Superior temporal gyrus (tissue), 1 donor: ENCODE results near the gene OBP2A.
"Not testable (repeated sequence)": the region's sequence is repeated elsewhere in the genome, so short reads cannot be mapped to it uniquely, and the experiment has no call there.

Experiments
- DNase-seq: peaks from one replicate; pipeline ENCODE4 v3.0.0-alpha.2; 2016; ENCODE audit errors: extremely low spot score

OBP2A gene

DNA sequence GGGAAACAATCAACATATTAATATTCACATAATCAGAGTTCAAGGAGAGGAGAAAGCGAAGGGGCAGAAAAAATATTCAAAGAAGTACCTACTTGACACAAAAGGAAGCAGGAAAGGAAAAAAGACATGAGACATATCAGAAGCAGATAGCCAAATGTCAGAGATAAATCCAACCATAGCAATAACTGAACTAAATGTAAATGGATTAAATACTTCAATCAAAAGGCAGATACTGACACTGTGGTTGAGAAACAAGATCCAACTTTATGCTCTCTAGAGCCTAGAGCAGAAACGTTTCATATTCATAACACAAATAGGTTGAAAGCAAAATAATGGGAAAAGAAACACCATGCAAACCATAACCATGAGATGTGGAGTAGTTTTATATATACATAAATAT is 36.5 kb upstream of the OBP2A start:
- DNase-seq, result no peak

DNA sequence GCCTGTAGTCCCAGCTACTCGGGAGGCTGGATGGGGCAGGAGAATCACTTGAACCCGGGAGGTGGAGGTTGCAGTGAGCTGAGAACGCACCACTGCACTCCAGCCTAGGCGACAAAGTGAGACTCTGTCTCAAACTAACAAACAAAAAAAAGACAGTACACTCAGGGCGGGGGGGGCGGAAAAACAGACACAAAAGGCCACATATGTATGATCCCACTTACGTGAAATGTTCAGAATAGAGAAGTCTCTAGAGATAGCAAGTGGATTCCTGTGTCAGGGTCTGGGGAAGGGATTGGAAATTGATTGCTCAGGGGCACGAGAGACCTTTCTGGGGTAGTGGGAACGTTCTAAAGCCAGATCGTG is 33.7 kb upstream of the OBP2A start:
- no peak for DNase-seq

DNA sequence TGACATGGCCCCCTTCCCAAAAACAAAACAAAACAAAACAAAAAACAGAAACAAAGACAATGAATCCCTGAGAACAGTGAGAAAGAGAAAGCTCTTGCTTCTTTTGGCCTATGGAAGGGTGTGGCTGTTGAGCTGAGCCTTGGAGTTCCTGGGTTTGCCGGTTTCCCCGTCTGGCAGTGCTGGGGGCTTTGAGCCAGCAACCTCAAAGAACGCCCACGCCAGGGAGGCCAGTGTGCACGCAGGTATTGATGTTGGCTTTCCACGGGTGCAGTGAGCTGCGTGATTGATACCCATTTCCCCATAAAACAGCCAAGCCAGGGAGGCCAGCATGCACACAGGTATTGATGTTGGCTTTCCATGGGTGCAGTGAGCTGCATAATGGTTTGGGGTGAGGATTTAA is 33.0 kb upstream of the OBP2A start:
- no peak for DNase-seq

DNA sequence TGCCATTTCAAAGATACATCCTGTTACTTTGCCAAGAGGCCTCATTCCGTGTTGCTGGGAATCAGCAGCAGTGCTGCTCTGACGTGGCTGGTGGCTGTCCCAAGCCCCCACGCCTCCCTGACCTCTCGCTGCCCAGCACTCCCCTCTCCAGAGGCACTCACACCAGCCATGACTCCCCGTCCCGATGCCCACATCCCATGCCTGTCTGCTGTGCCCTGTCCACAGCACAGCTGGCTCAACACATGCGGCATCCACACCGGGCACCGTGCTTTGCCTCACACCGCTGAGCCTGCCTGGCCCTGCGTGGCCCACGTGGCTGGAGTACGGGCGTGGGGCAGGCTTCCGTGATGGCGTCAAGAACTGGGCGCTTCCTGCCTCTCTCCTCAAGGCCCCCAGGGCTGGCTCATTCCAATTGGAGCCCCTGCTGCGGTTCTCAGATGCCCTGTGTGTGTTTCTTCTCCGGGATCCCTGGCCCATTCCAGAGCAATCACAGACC is 32.5 kb upstream of the OBP2A start:
- no peak for DNase-seq

DNA sequence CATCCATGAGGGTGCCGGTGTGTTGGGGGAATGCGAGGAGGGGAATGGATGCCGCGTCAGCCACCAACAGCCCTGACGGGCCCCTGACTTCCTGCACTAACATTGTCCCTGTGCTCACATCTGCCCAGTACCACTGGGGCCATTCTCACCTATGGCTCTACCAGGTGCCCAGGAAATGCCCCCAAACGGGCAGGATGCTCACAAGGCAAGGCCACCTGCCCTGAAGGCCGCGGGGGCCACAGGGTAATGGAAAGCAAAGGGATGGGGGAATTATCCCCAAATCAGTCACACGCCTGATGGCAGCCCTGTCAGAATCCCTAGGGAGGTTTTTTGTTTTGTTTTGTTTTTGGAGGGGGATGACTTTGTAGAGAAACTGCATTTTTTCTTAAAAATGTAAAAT is 32.0 kb upstream of the OBP2A start:
- not testable (repeated sequence) for DNase-seq

DNA sequence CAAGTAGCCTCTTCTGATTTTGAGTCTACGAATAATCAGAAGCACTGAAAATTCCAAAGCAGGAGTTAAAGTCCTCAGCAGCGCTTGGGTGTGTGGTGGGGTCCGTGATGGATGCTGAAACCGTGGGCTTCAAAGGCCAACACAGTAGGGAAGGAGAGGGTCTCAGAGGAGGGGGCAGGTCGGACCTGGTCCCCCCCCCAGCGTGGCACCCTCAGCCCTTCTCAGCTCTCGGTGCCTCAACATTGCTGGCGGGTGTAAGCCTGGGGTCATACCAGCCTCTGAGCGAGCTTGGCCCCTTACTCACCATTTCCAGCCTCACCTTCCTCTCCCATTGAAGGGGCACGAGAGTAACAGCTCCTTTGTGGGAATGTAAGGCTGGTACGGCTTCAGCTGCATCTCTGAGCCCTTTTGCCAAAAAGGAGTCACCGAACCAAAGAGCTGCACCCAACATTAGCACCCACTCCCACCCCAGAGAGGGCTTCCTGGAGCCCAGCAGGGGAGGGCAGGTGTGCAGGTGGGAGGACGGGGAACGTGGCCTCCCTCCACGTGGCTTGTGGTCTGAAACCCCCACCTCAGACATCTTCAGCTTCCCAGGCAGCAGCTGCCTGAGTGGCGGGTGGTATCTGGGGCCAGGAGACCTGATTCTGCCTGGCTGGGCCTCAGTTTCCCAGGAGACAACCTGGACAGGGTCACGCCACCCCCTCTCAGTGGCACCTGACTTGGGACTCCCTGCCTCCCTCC is 31.4 kb upstream of the OBP2A start:
- no peak for DNase-seq

DNA sequence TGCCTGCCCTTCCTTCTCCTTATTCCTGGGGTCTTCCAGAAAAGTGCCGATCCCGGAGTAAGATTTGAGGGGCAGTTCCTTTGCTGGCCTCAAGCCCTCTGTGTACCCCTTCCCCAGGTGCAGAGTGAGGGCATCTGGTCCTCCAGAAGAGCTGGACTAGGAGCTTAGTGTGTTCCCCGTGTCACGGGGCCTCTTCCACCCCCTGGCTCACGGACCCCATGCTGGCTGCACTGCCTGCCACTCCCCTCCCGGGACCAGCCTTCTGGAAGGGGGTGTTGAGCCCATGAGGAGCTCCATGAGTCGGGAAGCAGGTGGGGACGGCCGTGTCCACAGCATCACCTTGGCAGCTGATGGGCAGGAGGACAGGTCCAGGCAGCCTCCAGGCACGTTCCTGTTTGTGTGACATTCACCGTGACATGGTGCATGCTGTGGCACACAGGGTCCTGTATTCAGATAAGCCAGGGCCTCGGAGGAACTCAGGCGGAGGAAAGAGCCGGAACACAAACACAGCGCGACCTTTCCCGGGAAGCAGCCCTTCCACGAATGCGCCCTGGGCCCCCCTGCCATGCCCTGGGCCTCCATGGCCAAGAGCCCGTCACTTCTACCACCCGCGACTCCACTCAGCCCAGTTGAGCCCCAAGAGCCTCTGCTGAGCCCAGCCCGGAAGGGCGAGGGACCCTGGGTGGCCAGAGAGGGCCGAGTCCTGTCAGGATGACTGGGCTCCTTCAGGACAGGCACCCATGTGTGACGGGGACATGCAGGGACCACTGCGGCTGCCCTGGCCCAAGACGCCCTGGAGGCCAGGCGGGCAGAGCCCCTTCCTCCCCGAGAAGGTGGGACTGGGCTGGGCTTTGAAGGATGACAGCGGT is 30.6 kb upstream of the OBP2A start:
- no peak for DNase-seq

DNA sequence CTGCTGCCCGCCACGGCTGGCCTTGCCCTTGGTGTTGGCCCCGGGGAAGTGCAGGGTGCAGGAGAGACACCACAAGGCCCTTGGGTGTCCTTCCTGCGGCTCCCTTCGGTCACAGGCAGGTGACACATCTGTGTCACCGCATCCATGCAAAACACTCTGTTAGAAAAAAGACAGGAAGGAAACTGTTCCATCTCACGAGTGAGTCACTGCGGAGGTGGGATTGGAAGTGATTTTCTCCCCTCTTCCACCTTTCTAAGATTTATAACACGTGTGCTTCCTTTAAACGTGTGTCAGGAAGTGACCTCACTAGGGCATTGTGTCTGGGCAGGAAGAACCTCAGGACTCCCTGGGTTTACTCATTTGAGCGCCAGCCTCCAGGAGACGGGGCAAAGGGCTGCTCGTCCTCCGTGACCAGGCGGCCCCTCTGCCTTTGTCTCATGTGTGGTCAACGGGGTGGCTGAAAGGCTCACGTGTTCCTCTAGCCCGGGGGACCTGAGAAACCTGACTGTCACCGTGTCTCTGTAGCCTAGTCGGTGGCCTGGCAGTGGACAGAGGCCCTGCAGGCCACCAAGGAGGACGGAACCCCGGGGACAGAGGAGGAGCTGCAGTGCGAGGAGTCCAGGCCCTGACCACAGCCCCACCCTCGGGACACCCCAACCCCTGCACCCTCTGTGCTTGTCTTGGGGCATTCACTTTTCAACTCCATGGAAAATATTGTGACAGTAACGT is 29.6 kb upstream of the OBP2A start:
- DNase-seq, result no peak

DNA sequence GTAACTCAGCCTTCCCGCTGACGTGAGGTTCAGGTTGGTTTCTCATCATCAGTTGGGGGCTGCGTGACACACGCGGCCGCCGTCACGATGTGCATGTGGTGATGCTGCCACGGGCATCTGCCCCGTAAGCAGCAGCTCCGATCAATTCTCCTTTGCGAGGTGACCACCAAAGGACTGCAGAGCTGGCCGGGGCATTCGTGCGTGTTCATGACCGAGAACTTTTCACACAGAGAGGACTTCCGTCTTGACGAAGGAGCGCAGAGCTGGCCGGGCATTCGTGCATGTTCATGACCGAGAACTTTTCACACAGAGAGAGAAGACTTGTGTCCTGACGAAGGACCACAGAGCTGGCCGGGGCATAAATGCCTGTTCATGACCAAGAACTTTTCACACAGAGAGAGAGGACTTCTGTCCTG is 28.5 kb upstream of the OBP2A start:
- no peak for DNase-seq

DNA sequence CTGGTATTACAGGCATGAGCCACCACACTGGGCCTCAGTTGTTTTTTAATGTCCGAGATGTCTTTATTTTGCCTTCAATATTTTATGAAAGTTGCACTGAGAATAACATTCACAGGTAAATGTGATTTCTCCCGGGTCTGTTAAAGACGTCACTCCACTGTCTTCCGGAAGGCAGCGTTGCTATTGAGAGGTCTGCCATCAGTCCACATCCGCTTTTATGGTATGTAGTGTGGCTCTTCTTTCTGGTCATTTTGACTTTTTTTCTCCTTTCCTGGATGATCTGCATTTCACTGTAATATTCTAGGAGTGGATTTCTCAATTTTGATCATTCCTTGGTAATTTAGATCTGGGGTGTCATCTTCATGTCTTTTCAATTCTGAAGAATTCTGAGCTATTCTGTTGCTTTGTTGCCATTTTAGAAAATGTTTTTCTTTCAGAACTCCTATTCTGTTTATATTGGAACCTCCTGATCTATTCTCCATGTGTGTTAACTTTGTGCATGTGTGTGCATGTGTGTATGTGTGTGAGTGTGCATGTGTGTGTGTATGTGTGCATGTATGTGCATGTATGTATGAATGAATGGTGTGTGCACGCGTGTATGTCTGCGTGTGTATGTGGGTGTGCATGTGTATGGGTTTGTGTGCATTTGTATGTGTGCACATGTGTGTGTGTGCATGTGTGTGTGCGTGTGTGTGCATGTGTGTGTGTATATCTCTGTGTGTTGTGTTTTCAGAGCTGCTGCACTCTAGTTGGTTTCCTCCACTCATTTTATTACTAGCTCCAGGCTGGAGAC is 26.6 kb upstream of the OBP2A start:
- no peak for DNase-seq

DNA sequence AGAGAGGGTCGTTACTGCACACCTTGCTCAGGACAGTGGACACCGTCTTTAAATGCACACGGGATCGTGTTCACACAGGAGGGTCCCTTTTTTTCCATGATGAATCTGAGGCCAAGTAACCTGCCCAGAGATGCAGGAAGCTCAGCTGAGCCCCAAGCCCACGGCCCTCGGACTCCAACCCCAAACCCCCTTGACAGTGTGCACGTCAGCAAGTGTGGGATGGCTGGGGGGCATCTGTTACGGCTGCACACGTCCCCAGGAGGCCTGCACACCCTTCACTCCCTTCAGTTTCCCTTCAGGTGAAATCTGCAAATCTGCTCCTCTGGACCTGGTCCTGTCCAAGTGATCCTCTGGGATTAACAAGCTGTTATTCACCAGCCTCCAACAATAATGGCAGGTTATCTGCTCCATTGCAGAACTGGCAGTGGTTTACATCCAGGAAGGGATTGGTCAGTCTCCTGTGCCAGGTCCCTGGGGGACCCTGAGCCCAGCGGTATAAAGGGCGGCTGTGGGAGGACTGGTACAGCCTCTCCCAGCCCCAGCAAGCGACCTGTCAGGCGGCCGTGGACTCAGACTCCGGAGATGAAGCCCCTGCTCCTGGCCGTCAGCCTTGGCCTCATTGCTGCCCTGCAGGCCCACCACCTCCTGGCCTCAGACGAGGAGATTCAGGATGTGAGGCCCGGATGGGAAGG is 24.9 kb upstream of the OBP2A start, which contains the start of gene LCN1:
Gene LCN1, plus strand, starts transcription at position 525 of the 692 bp plus-strand sequence. Its CDS starts 58 bp downstream, at position 583.
- DNase-seq, result no peak

DNA sequence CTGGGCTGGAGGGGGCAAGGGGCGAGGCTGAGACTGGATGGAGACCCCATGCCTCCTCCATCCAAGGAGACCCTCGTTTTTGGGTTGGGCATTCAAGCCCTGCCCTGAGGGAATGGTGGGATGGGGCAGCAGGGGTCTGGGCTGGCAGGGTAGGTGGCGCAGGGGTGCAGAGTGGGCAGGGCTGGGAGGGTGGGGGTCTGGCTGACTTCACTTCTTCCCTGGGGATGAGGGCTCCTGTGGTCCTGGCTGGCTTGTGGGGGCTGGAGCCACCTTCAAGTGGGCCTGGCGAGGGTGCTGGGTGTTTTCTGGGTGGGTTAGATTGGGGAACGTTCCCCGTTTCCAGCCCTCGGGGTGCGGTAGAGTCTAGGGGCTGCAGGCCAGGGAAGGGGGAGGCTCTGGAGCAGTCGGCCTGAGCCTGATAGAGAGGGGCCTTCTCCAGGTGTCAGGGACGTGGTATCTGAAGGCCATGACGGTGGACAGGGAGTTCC is 24.3 kb upstream of the OBP2A start:
- no peak for DNase-seq

DNA sequence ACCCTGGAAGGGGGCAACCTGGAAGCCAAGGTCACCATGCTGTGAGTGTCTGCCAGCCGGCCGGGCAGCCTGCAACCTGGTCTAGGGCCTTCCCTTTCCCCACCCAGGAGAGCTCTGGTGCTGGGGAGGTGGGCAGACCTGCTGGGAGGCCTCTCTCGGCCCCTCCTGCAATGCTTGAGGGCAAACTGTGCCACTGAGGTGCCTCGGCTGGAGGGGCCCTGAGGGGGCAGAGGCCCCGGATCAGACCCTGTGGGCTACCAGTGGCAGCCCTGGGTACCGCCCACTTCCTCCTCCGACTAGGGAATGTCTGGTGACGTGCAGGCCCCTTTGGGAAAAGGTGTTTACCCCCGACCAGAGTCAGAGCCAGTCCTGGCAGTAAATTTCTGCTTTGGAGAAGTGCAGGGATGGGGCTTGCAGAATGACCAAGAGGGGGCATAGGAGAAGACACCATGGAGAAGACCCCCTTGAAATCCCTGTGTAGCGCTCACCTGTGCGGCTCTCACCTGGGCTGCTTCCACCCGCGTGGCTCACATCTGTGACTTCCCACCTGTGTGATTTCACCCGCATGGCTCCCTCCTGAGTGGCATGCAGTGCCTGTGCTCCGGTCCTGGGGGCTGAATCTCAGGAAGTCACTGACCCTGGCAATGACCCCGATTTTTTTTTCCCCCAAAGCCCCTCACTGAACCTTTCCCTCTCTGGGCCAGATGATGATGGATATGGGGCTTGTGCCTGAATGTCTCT is 23.6 kb upstream of the OBP2A start:
- no peak for DNase-seq

DNA sequence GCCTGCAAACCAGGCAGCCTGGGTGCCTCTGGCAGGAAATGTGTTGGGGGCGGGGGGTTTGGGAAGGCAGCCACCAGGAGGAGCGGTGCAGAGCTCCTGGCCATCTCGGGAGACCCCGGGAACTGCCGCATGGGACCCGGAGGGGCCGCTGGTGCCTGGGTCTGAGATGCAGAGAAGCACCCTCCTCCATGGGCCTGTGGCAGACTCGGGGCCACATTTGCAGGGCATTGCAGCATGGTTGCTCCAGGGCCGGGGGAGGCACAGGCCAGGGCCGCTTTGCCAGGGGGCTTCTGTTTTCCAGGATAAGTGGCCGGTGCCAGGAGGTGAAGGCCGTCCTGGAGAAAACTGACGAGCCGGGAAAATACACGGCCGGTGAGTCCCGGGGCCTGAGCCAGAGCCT is 23.0 kb upstream of the OBP2A start:
- DNase-seq, result no peak

DNA sequence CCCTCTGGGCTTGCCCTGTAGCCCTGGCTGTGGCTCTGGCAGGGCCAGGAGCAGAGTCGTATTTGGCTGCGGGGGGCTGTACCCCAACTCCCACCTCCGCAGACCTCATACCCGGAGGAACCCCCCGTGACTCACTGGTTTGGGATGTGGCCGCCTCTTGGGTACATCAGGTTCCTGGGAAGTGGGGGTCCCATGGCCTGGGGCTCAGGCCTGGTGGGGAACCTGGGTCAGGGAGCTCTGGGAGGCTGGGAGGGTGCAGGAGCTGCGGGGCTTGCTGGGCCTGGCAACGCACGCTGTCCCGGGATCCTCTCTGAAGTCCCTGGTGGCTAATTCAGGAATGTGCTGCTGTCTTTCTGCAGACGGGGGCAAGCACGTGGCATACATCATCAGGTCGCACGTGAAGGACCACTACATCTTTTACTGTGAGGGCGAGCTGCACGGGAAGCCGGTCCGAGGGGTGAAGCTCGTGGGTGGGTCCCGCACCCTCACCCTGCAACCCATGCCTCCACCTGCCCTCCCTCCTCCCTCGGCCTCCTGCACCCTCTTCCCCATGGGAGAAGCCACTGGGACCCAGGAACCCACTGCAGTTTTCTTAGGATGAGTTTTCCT is 22.3 kb upstream of the OBP2A start:
- no peak for DNase-seq

DNA sequence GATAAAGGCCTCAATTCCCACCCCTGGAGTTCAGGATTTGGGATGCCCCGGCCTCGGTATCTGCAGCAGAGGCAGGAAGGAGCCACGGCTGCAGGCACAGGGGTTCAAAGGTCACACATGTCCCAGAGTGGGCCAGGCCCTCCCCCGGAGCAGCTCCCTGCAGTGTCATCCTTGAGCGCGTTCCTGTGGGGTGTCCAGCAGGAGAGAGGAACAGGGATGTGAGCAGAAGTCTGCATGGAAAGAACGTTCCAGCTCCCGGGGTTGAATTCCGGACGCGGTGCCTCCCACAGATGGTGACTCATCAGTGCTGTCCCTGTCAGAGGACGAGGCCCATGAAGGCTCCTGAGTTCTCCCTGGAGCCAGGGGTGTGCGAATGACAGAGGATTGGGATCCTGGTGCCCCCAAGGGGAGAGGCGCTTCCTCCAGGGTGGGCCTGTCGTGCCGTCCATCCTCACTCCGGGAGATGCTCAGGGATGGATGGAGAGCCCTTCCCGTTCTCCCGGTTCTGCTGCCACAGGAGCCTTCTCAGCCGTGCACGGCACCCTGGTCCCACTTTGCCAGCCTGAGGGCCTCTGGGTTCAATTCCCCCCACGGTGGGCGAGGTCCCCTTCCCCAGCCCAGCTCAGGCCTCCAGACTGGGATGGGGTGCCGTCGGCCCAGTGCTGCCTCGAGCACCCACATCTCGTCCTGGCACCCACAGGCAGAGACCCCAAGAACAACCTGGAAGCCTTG is 21.6 kb upstream of the OBP2A start:
- DNase-seq, result no peak

DNA sequence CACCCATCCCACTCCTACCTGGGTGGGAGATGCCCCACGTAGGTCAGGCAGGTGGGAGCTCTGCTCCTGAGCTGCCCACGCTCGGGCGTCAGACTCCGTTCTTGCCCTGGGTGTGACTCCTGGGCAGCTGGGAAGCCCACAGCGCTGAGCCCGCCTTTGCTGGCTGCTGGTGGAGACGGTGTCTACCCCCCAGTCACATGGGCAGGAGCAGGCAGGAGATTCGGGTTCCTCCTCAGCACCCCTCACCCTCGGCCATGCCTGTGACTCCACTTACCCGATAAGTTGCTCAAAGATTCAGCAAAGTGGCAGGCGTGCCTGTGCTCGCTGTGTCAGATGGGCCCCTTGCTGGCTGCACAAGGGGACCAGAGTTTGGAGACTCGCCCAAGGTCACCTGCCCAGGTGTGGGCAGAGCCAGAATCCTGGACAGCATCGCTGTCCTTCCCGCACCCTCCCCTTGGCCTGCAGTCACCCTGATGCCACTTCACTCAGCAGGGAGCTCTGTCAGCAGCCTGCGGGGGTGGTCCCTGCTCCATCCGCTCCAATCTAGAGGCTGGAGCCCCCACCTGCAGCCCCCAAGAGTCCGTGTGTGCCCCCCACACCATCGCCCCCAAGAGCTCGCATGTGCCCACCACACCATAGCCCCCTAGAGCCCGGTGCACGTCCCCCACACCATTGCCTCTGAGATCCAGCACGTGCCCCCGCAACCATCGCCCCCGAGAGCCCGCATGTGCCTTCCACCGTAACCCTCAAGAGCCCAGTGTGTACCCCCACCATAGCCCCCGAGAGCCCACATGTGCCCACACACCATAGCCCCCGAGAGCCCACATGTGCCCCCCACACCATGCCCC is 20.5 kb upstream of the OBP2A start:
- no peak for DNase-seq
